Subcutaneous abdominal adipose tissue (tissue), 5 donors: ENCODE results near the gene LRRFIP1.

Experiments
- H3K27ac ChIP-seq: one replicate; pipeline ENCODE4 v1.7.0; 2013; ENCODE audit warnings: low read depth, mild to moderate bottlenecking, inconsistent platforms, low read length, moderate library complexity
- H3K27me3 ChIP-seq, 5 donors: one replicate each; pipeline ENCODE4 v1.7.0; 2013; ENCODE audit warnings: low read length in 5 of 5, inconsistent platforms in 1 of 5; ENCODE audit not compliant: control insufficient read depth in 5 of 5, insufficient read depth in 4 of 5
- H3K36me3 ChIP-seq, 5 donors: one replicate each; pipeline ENCODE4 v1.7.0; 2013; ENCODE audit warnings: low read length in 5 of 5; ENCODE audit not compliant: control insufficient read depth in 5 of 5, insufficient read depth in 5 of 5
- H3K4me1 ChIP-seq, 5 donors: one replicate each; pipeline ENCODE4 v1.7.0; 2013; ENCODE audit warnings: low read length in 5 of 5, mild to moderate bottlenecking in 3 of 5, moderate library complexity in 1 of 5; ENCODE audit not compliant: control insufficient read depth in 5 of 5, insufficient read depth in 5 of 5
- H3K4me3 ChIP-seq, 5 donors: one replicate each; pipeline ENCODE4 v1.7.0; 2013; ENCODE audit warnings: low read length in 5 of 5, low read depth in 1 of 5
- H3K9ac ChIP-seq, 5 donors: one replicate each; pipeline ENCODE4 v1.7.0; 2013; ENCODE audit warnings: low read length in 5 of 5, mild to moderate bottlenecking in 4 of 5, moderate library complexity in 3 of 5
- H3K9me3 ChIP-seq, 5 donors: one replicate each; pipeline ENCODE4 v1.7.0; 2013; ENCODE audit warnings: low read length in 5 of 5; ENCODE audit not compliant: control insufficient read depth in 5 of 5
- donor health status: healthy.
- donor health status: healthy.
- donor health status: healthy.
- donor health status: healthy.
- donor health status: healthy.

LRRFIP1 gene

GRCh38 chr2:237639052-237639835, 11.9 kb downstream of the LRRFIP1 start:
- H3K9me3 ChIP-seq, result peaks cover 0 to 4% (median 0%) of the 10 kb centered on the region in 5 donors
- no peak overlapping the region for H3K9ac ChIP-seq
- H3K27ac ChIP-seq, result no peak overlapping the region
- no peaks in the 10 kb centered on the region for H3K4me1 ChIP-seq
- peaks cover 0 to 4% (median 0%) of the 10 kb centered on the region in 5 donors for H3K36me3 ChIP-seq
- H3K27me3 ChIP-seq, result no peaks in the 10 kb centered on the region
- H3K4me3 ChIP-seq, result no peak overlapping the region

- H3K4me1 ChIP-seq, result no peaks in the 10 kb centered on the region
- no peak overlapping the region for H3K4me3 ChIP-seq
- H3K9ac ChIP-seq, result no peak overlapping the region
- H3K9me3 ChIP-seq, result no peaks in the 10 kb centered on the region
- no peak overlapping the region for H3K27ac ChIP-seq
- peaks cover 0 to 2% (median 0%) of the 10 kb centered on the region in 5 donors for H3K36me3 ChIP-seq
- no peaks in the 10 kb centered on the region for H3K27me3 ChIP-seq
Observed at GRCh38 chr2:237639836-237640220, 12.4 kb downstream of the LRRFIP1 start.

- no peaks in the 10 kb centered on the region for H3K4me1 ChIP-seq
- no peak overlapping the region for H3K9ac ChIP-seq
Observed at GRCh38 chr2:237640493-237640998, 13.2 kb downstream of the LRRFIP1 start.

GRCh38 chr2:237642038-237642734, 14.8 kb downstream of the LRRFIP1 start:
- no peak overlapping the region for H3K9ac ChIP-seq
- no peak overlapping the region for H3K27ac ChIP-seq
- H3K4me3 ChIP-seq, result no peak overlapping the region
- H3K36me3 ChIP-seq, result peaks cover 0 to 8% (median 3%) of the 10 kb centered on the region in 5 donors
- H3K4me1 ChIP-seq, result no peaks in the 10 kb centered on the region
- no peaks in the 10 kb centered on the region for H3K9me3 ChIP-seq
- no peaks in the 10 kb centered on the region for H3K27me3 ChIP-seq

More at GRCh38 chr2:237640493-237640998, 13.2 kb downstream of the LRRFIP1 start:
- Histone ChIP-seq H3K27me3 (no peaks in the 10 kb centered on the region), H3K4me3 (no peak overlapping the region), H3K9me3 (no peaks in the 10 kb centered on the region), H3K36me3 (peaks cover 0 to 8% (median 3%) of the 10 kb centered on the region in 5 donors), H3K27ac (no peak overlapping the region)

GRCh38 chr2:237643066-237643465, 15.7 kb downstream of the LRRFIP1 start:
- Histone ChIP-seq H3K4me1 (no peaks in the 10 kb centered on the region), H3K9ac (no peak overlapping the region), H3K36me3 (peaks cover 0 to 8% (median 3%) of the 10 kb centered on the region in 5 donors), H3K27me3 (no peaks in the 10 kb centered on the region), H3K9me3 (no peaks in the 10 kb centered on the region), H3K27ac (no peak overlapping the region), H3K4me3 (no peak overlapping the region)

GRCh38 chr2:237643582-237644380, 16.4 kb downstream of the LRRFIP1 start:
- H3K9me3 ChIP-seq, result no peaks in the 10 kb centered on the region
- H3K4me3 ChIP-seq, result no peak overlapping the region
- H3K4me1 ChIP-seq, result no peaks in the 10 kb centered on the region
- H3K27me3 ChIP-seq, result no peaks in the 10 kb centered on the region
- H3K9ac ChIP-seq, result no peak overlapping the region
- H3K36me3 ChIP-seq, result peaks cover 0 to 8% (median 3%) of the 10 kb centered on the region in 5 donors
- H3K27ac ChIP-seq, result no peak overlapping the region

- no peak overlapping the region for H3K4me3 ChIP-seq
- no peaks in the 10 kb centered on the region for H3K4me1 ChIP-seq
- H3K27me3 ChIP-seq, result no peaks in the 10 kb centered on the region
- peaks cover 0 to 8% (median 3%) of the 10 kb centered on the region in 5 donors for H3K36me3 ChIP-seq
- H3K9me3 ChIP-seq, result no peaks in the 10 kb centered on the region
- H3K27ac ChIP-seq, result no peak overlapping the region
- H3K9ac ChIP-seq, result no peak overlapping the region
Observed at GRCh38 chr2:237644381-237644703, 17.0 kb downstream of the LRRFIP1 start.

- Histone ChIP-seq H3K27ac (no peak overlapping the region), H3K4me3 (no peak overlapping the region), H3K9ac (no peak overlapping the region), H3K4me1 (no peaks in the 10 kb centered on the region), H3K36me3 (peaks cover 0 to 8% (median 3%) of the 10 kb centered on the region in 5 donors), H3K27me3 (no peaks in the 10 kb centered on the region), H3K9me3 (no peaks in the 10 kb centered on the region)
Observed at GRCh38 chr2:237645261-237645660, 17.9 kb downstream of the LRRFIP1 start.

GRCh38 chr2:237647176-237648015, 20.0 kb downstream of the LRRFIP1 start:
- Histone ChIP-seq H3K9ac (no peak overlapping the region), H3K9me3 (peaks cover 0 to 2% (median 0%) of the 10 kb centered on the region in 5 donors), H3K4me1 (no peaks in the 10 kb centered on the region), H3K27ac (no peak overlapping the region), H3K27me3 (no peaks in the 10 kb centered on the region), H3K4me3 (no peak overlapping the region), H3K36me3 (peaks cover 0 to 8% (median 3%) of the 10 kb centered on the region in 5 donors)
